SK-N-SH treated with all-trans-retinoic acid at 6 μM for 48 hours (cell line): Measurements from ENCODE around the gene TMEM245.

Source experiments
- ARNTL ChIP-seq: fragments of 450-650 bp; formaldehyde crosslinking; IDR thresholded peaks from 2 replicates; pipeline ENCODE4 v1.5.0; 2020; ENCODE audit warnings: low read depth, mild to moderate bottlenecking, moderate library complexity, borderline replicate concordance
- CREB5 ChIP-seq: fragments of 250-450 bp; sonication (Bioruptor Pico); IDR thresholded peaks from 2 replicates; pipeline ENCODE4 v1.5.1; 2020; ENCODE audit warnings: low read depth, mild to moderate bottlenecking, moderate library complexity
- CSDC2 ChIP-seq: fragments of 250-450 bp; sonication (Bioruptor Pico); IDR thresholded peaks from 2 replicates; pipeline ENCODE4 v1.5.0; 2020; ENCODE audit warnings: mild to moderate bottlenecking, moderate library complexity
- OSR1 ChIP-seq: fragments of 250-450 bp; sonication (Bioruptor Pico); IDR thresholded peaks from 2 replicates; pipeline ENCODE4 v1.8.0; 2022; ENCODE audit warnings: moderate library complexity, mild to moderate bottlenecking, inconsistent platforms
- PATZ1 ChIP-seq: fragments of 250-450 bp; sonication (Bioruptor Pico); IDR thresholded peaks from 2 replicates; pipeline ENCODE4 v1.8.0; 2020; ENCODE audit warnings: mild to moderate bottlenecking, moderate library complexity, borderline replicate concordance
- PPARA ChIP-seq: fragments of 250-450 bp; sonication (Bioruptor Pico); IDR thresholded peaks from 2 replicates; pipeline ENCODE4 v1.5.0; 2020; ENCODE audit warnings: mild to moderate bottlenecking, borderline replicate concordance
- RARB ChIP-seq: fragments of 250-450 bp; sonication (Bioruptor Pico); IDR thresholded peaks from 2 replicates; pipeline ENCODE4 v1.8.0; 2021; ENCODE audit warnings: mild to moderate bottlenecking, moderate library complexity
- TCF4 ChIP-seq: fragments of 250-450 bp; sonication (Bioruptor Pico); IDR thresholded peaks from 2 replicates; pipeline ENCODE4 v1.8.0; 2021; ENCODE audit warnings: mild to moderate bottlenecking, moderate library complexity, borderline replicate concordance
- TOX ChIP-seq: fragments of 250-450 bp; sonication (Bioruptor Pico); IDR thresholded peaks from 2 replicates; pipeline ENCODE4 v1.8.0; 2021; ENCODE audit warnings: mild to moderate bottlenecking, moderate library complexity, borderline replicate concordance
- TSHZ2 ChIP-seq: fragments of 250-450 bp; sonication (Bioruptor Pico); IDR thresholded peaks from 2 replicates; pipeline ENCODE4 v1.5.0; 2020; ENCODE audit warnings: mild to moderate bottlenecking, moderate library complexity
- ZFP3 ChIP-seq: fragments of 250-450 bp; sonication (Bioruptor Pico); IDR thresholded peaks from 2 replicates; pipeline ENCODE4 v1.5.0; 2020; ENCODE audit warnings: mild to moderate bottlenecking, moderate library complexity
- ZFP30 ChIP-seq: fragments of 450-650 bp; formaldehyde crosslinking; IDR thresholded peaks from 2 replicates; pipeline ENCODE4 v1.5.0; 2022; ENCODE audit warnings: mild to moderate bottlenecking, moderate library complexity

- no peak for TF ChIP-seq CSDC2
- TF ChIP-seq PATZ1 (CRISPR knock-in tag) = no peak
- no peak for TF ChIP-seq ZFP30 (CRISPR knock-in tag)
- no peak for TF ChIP-seq TCF4 (CRISPR knock-in tag)
- no peak for TF ChIP-seq ARNTL (CRISPR knock-in tag)
- no peak for TF ChIP-seq CREB5
- no peak for TF ChIP-seq TSHZ2
- TF ChIP-seq RARB = no peak
- TF ChIP-seq ZFP3 (CRISPR knock-in tag) = no peak
- no peak for TF ChIP-seq TOX (CRISPR knock-in tag)
- TF ChIP-seq PPARA (CRISPR knock-in tag) = no peak
- TF ChIP-seq OSR1 = no peak
Measured at GRCh38 chr9:109143881-109144562, 24.3 kb upstream of the TMEM245 start.
